AG04449 (cell line): ENCODE data around the gene GOLT1B.
"Not testable (repeated sequence)": the region's sequence is repeated elsewhere in the genome, so short reads cannot be mapped to it uniquely, and the experiment has no call there.

ENCODE experiments used
- CTCF ChIA-PET: fragments of 350-600 bp; formaldehyde crosslinking; extraction: SDS; loops from one replicate; lab custom pipeline; 2021; ENCODE audit warnings: antibody characterized with exemption; lab: Yijun Ruan, JAX
- POLR2A ChIA-PET: fragments of 400-600, 350-600 bp; formaldehyde crosslinking; extraction: SDS; loops from one replicate; lab custom pipeline; 2020; ENCODE audit warnings: antibody characterized with exemption, inconsistent platforms; lab: Yijun Ruan, JAX
- DNase-seq: peaks from one replicate; pipeline ENCODE4 v3.0.0-alpha.2; 2010; ENCODE audit warnings: low read depth, low spot score
- H3K4me3 ChIP-seq: 2 replicates; pipeline ENCODE4 v1.5.1; 2011; ENCODE audit warnings: low read depth, mild to moderate bottlenecking, control low read depth, low read length
- CTCF ChIP-seq: IDR thresholded peaks from one replicate; pipeline ENCODE4 v1.5.1; 2011; ENCODE audit warnings: mild to moderate bottlenecking, moderate library complexity, low read length, control low read depth, inconsistent platforms; ENCODE audit not compliant: insufficient read depth; ENCODE audit errors: missing control alignments

Gene GOLT1B

GRCh38 chr12:21501258-21502163, at the start of gene GOLT1B, which contains the start of gene RECQL:
Gene GOLT1B, plus strand, starts transcription at chr12:21501789. Its CDS starts 135 bp downstream, at chr12:21501924.
Gene RECQL, minus strand, starts transcription at chr12:21501635. Its CDS starts 2,065 bp downstream, at chr12:21499570.
- TF ChIP-seq CTCF, result no peak
- DNase-seq, result peak; percentile 94
- POLR2A ChIA-PET, result interaction anchor here (0.6 to 2.2 kb wide), 3 partner anchors 10 to 166 kb away, joined by 3 to 7 read pairs (median 4); partner anchors contain the start of gene LDHB
- H3K4me3 ChIP-seq, result peak within 1 kb of the TSS; percentile 92
- CTCF ChIA-PET, result interaction anchor here (1.8 kb wide), 1 partner anchor 179 kb away, joined by 11 read pairs; no protein-coding TSS in a partner anchor

DNA sequence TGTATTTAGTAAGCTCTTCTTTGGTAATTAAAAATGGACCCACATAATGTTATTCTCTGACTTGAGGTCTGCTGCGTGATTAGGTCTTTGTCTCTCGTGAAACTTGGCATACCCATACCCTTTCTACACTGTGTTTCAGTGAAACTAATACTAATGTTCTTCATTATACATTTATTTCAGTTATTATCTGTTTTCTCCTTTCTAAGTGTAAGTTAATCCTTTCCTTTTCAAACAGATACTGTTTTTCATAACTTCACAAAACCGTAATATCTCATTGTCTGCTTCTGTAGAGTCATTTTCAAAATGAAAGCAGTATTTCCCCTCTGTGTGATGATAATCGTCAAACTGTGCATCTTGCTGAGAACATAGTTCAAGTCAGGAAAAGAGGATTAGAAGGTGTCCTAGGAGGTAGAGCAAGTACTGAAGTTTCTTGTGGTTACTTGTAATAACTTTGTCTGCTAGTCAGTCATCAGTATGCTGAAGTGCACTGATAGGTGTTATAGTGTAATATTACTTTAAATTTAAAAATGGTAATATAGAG, 48.2 kb upstream of the GOLT1B start:
- DNase-seq, result no peak
- TF ChIP-seq CTCF, result no peak
- ChIA-PET CTCF (interaction anchor here (0.7 to 4.0 kb wide), 2 partner anchors 10 to 157 kb away, joined by 4 to 28 read pairs; no protein-coding TSS in a partner anchor), POLR2A (no interaction called here)
- no peak overlapping the region for H3K4me3 ChIP-seq

DNA sequence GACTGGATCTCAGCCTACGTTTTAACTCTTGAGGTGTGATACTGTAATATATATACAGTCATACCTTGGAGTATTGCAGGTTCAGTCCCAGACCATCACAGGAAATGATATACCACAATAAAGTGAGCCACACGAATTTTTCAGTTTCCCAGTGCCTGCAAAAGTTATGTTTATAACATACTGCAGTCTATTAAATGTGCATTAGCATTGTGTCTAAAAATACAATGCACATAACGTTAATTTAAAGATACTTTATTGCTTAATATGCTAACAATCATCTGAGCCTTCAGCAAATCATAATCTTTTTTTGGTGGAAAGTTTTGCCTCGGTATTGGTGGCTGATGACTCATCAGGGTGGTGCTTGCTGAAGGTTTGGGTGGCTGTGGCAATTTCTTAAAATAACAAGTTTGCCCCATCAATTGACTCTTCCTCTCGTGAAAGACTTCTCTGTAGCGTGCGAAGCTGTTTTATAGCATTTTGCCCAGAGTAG, 45.3 kb upstream of the GOLT1B start:
- no peak for DNase-seq
- H3K4me3 ChIP-seq, result no peak overlapping the region
- POLR2A ChIA-PET, result no interaction called here
- TF ChIP-seq CTCF, result no peak
- CTCF ChIA-PET, result interaction anchor here (0.9 kb wide), 1 partner anchor 160 kb away, joined by 3 read pairs; no protein-coding TSS in a partner anchor

- ChIA-PET POLR2A (no interaction called here), CTCF (interaction anchor here (1.0 kb wide), 1 partner anchor 8 kb away, joined by 3 read pairs; no protein-coding TSS in a partner anchor)
- no peak for DNase-seq
- TF ChIP-seq CTCF, result no peak
- no peak overlapping the region for H3K4me3 ChIP-seq
Observed at GRCh38 chr12:21459474-21459873, 42.1 kb upstream of the GOLT1B start.

DNA sequence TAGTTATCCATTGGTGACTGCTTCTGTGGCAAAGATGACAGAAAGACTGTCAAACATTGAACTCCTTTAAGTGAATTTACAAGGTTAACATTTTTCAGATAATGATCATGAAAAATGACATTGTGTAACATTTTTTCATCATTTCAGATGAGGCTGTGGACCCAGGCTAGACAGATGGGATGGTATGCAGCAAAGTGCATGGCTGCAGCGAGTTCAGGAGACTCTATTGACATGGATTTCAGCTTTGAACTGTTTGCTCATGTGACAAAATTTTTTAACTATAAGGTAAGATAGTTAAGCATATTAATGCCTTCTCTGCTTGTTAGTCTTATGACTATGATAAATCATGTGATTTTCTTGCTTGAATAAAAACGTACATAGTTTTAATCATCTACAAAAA, 34.3 kb upstream of the GOLT1B start:
- POLR2A ChIA-PET, result not testable (repeated sequence)

DNA sequence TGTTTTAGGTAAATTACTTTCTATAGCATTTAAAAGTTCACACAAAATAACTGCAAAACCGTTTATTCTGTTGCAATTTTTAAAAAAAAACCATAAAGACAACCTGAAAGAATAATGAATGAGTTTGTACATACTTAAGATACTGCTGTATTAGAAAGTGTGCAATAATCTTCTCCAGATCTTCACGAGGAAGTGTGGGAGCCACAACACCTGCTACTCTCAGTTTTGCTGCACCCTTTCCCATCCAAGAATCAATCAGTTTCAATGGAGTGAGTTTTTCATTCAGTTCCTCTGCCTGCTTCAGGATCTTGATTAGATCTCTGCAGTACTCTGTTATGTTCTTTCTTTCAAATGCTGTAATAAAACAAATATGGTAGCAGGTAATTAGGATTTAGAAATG, 30.3 kb upstream of the GOLT1B start:
- DNase-seq, result no peak
- H3K4me3 ChIP-seq, result no peak overlapping the region
- POLR2A ChIA-PET, result no interaction called here
- TF ChIP-seq CTCF, result no peak
- CTCF ChIA-PET, result no interaction called here

More for the DNA sequence above, 34.3 kb upstream of the GOLT1B start:
- H3K4me3 ChIP-seq, DNase-seq, CTCF ChIA-PET: not testable (repeated sequence)
